ENCODE measurements around the gene EGFR. TPM values are rescaled to one million over a fixed set of nuclear protein-coding genes. Genes with fewer than 3 reads are reported as not detected.

The EGFR gene
- polyA plus RNA-seq, 3 donors, result 12.6 to 24.4 (median 13.6) TPM

- 53 to 80% (median 71%) methylated on average over 5 of the region's 5 CpGs for WGBS, 3 donors
Observed at GRCh38 chr7:55087521-55087961, 68.7 kb downstream of the EGFR start.

GRCh38 chr7:55088107-55088506 is 69.3 kb downstream of the EGFR start:
- WGBS, 3 donors, result 85 to 94% (median 92%) methylated on average over 6 of the region's 6 CpGs
- no peak overlapping the region for H3K27ac ChIP-seq (ENCODE audit: low read depth, low read length)

More at GRCh38 chr7:55087521-55087961, 68.7 kb downstream of the EGFR start:
- H3K27ac ChIP-seq (ENCODE audit: low read depth, low read length), result no peak overlapping the region

GRCh38 chr7:55088620-55089019 is 69.8 kb downstream of the EGFR start:
- H3K27ac ChIP-seq (ENCODE audit: low read depth, low read length), result no peak overlapping the region
- 49 to 55% (median 53%) methylated on average over 7 of the region's 7 CpGs for WGBS, 3 donors

GRCh38 chr7:55092186-55092974 is 73.6 kb downstream of the EGFR start:
- 59 to 87% (median 86%) methylated on average over 15 of the region's 15 CpGs for WGBS, 3 donors
- no peak overlapping the region for H3K27ac ChIP-seq (ENCODE audit: low read depth, low read length)

GRCh38 chr7:55092975-55093373 is 74.2 kb downstream of the EGFR start:
- H3K27ac ChIP-seq (ENCODE audit: low read depth, low read length), result no peak overlapping the region
- WGBS, 3 donors, result 57 to 88% (median 72%) methylated on average over 3 of the region's 3 CpGs

- H3K27ac ChIP-seq (ENCODE audit: low read depth, low read length), result no peak overlapping the region
- WGBS, 3 donors, result 85 to 93% (median 90%) methylated on average over 7 of the region's 7 CpGs
Observed at GRCh38 chr7:55093674-55094073, 74.9 kb downstream of the EGFR start.

GRCh38 chr7:55094092-55094690 is 75.4 kb downstream of the EGFR start:
- 44 to 61% (median 54%) methylated on average over 5 of the region's 5 CpGs for WGBS, 3 donors
- no peak overlapping the region for H3K27ac ChIP-seq (ENCODE audit: low read depth, low read length)

GRCh38 chr7:55095672-55096071 is 76.9 kb downstream of the EGFR start:
- no peak overlapping the region for H3K27ac ChIP-seq (ENCODE audit: low read depth, low read length)
- 72 to 90% (median 85%) methylated on average over 4 of the region's 4 CpGs for WGBS, 3 donors

- 64 to 77% (median 76%) methylated on average over 11 of the region's 11 CpGs for WGBS, 3 donors
- no peak overlapping the region for H3K27ac ChIP-seq (ENCODE audit: low read depth, low read length)
Observed at GRCh38 chr7:55096323-55096722, 77.5 kb downstream of the EGFR start.

GRCh38 chr7:55097100-55097499 is 78.3 kb downstream of the EGFR start:
- no peak overlapping the region for H3K27ac ChIP-seq (ENCODE audit: low read depth, low read length)
- WGBS, 3 donors, result 88 to 94% (median 92%) methylated on average over 4 of the region's 4 CpGs

- H3K27ac ChIP-seq (ENCODE audit: low read depth, low read length), result no peak overlapping the region
- 57 to 76% (median 61%) methylated on average over 9 of the region's 9 CpGs for WGBS, 3 donors
Observed at GRCh38 chr7:55099066-55099820, 80.4 kb downstream of the EGFR start.

- no peak overlapping the region for H3K27ac ChIP-seq (ENCODE audit: low read depth, low read length)
- 49 to 74% (median 63%) methylated on average over 8 of the region's 8 CpGs for WGBS, 3 donors
Observed at GRCh38 chr7:55099821-55100543, 81.2 kb downstream of the EGFR start.

- 34 to 58% (median 53%) methylated on average over 21 of the region's 21 CpGs for WGBS, 3 donors
- H3K27ac ChIP-seq (ENCODE audit: low read depth, low read length), result no peak overlapping the region
Observed at GRCh38 chr7:55100544-55101327, 81.9 kb downstream of the EGFR start.

GRCh38 chr7:55101359-55101758 is 82.5 kb downstream of the EGFR start:
- 37 to 79% (median 74%) methylated on average over 9 of the region's 9 CpGs for WGBS, 3 donors
- H3K27ac ChIP-seq (ENCODE audit: low read depth, low read length), result no peak overlapping the region

GRCh38 chr7:55104123-55104522 is 85.3 kb downstream of the EGFR start:
- no peak overlapping the region for H3K27ac ChIP-seq (ENCODE audit: low read depth, low read length)
- WGBS, 3 donors, result 79 to 94% (median 87%) methylated on average over 12 of the region's 12 CpGs

GRCh38 chr7:55104712-55105433 is 86.1 kb downstream of the EGFR start:
- WGBS, 3 donors, result 60 to 69% (median 68%) methylated on average over 3 of the region's 3 CpGs
- H3K27ac ChIP-seq (ENCODE audit: low read depth, low read length), result no peak overlapping the region

GRCh38 chr7:55105952-55106351 is 87.1 kb downstream of the EGFR start:
- H3K27ac ChIP-seq (ENCODE audit: low read depth, low read length), result no peak overlapping the region
- 91 to 95% (median 94%) methylated on average over 6 of the region's 6 CpGs for WGBS, 3 donors
